Common myeloid progenitor, CD34-positive (primary cell): ENCODE measurements around the gene TSPYL4.

Experiments used
- CTCF ChIA-PET: fragments of 350-600 bp; sonication (Branson Sonifier 250); formaldehyde crosslinking; loops from one replicate; lab custom pipeline; 2021; ENCODE audit warnings: antibody characterized with exemption; lab: Charles Lee
- POLR2A ChIA-PET: fragments of 350-600 bp; sonication (Branson Sonifier 250); formaldehyde crosslinking; loops from one replicate; lab custom pipeline; 2021; ENCODE audit warnings: antibody characterized with exemption; lab: Charles Lee
- DNase-seq, 3 donors: peaks; one replicate each; pipeline versions ENCODE4 v3.0.0 to v3.0.0-alpha.2; 2013
- H3K27ac ChIP-seq, 2 experiments: 1 replicate in 1 of 2; 2 replicates in 1 of 2; pipeline ENCODE4 v1.7.0; 2013; ENCODE audit warnings: inconsistent platforms in 2 of 2, low read length in 2 of 2, mild to moderate bottlenecking in 2 of 2, low read depth in 1 of 2, moderate library complexity in 1 of 2; ENCODE audit not compliant: severe bottlenecking in 2 of 2, insufficient read depth in 1 of 2, poor library complexity in 1 of 2
- H3K27me3 ChIP-seq, 5 experiments: replicated peaks in 2 of 5; 1 replicate in 3 of 5; 2 replicates in 2 of 5; pipeline versions ENCODE4 v1.6.1 to v1.7.0; 2013; ENCODE audit warnings: low read length in 4 of 5, mild to moderate bottlenecking in 2 of 5, moderate library complexity in 2 of 5, inconsistent platforms in 1 of 5; ENCODE audit not compliant: insufficient read depth in 5 of 5, control insufficient read depth in 4 of 5
- H3K36me3 ChIP-seq, 4 experiments: 1 replicate in 2 of 4; 2 replicates in 2 of 4; pipeline versions ENCODE4 v1.6.1 to v1.7.0; 2013; ENCODE audit warnings: low read length in 3 of 4, control low read depth in 1 of 4, mild to moderate bottlenecking in 1 of 4; ENCODE audit not compliant: control insufficient read depth in 4 of 4, insufficient read depth in 4 of 4
- H3K4me1 ChIP-seq, 4 experiments: 1 replicate in 3 of 4; 2 replicates in 1 of 4; pipeline versions ENCODE4 v1.6.1 to v1.7.1; 2013; ENCODE audit warnings: low read length in 3 of 4, mild to moderate bottlenecking in 3 of 4, control low read depth in 1 of 4, inconsistent platforms in 1 of 4, moderate library complexity in 1 of 4; ENCODE audit not compliant: control insufficient read depth in 4 of 4, insufficient read depth in 4 of 4; ENCODE audit errors: control extremely low read depth in 1 of 4
- H3K4me3 ChIP-seq, 7 experiments: 1 replicate in 4 of 7; 2 replicates in 3 of 7; pipeline versions ENCODE4 v1.5.1 to v1.7.0; 2013; ENCODE audit warnings: mild to moderate bottlenecking in 7 of 7, low read length in 6 of 7, moderate library complexity in 6 of 7, inconsistent platforms in 2 of 7, low read depth in 2 of 7, control low read depth in 1 of 7; ENCODE audit not compliant: insufficient read depth in 4 of 7, control insufficient read depth in 1 of 7; ENCODE audit errors: extremely low read depth in 1 of 7
- H3K9me3 ChIP-seq, 5 experiments: 1 replicate in 4 of 5; 2 replicates in 1 of 5; pipeline versions ENCODE4 v1.6.1 to v1.7.1; 2013; ENCODE audit warnings: low read length in 4 of 5, mild to moderate bottlenecking in 2 of 5, inconsistent platforms in 1 of 5, low read depth in 1 of 5, moderate library complexity in 1 of 5; ENCODE audit not compliant: control insufficient read depth in 4 of 5, insufficient read depth in 2 of 5; ENCODE audit errors: control extremely low read depth in 1 of 5
- WGBS: methylation state at CpG from one replicate; pipeline ENCODE4 v1.1.5; 2013; ENCODE audit not compliant: insufficient coverage; 5-methylcytosine and 5-hydroxymethylcytosine counted together

Gene TSPYL4

DNA sequence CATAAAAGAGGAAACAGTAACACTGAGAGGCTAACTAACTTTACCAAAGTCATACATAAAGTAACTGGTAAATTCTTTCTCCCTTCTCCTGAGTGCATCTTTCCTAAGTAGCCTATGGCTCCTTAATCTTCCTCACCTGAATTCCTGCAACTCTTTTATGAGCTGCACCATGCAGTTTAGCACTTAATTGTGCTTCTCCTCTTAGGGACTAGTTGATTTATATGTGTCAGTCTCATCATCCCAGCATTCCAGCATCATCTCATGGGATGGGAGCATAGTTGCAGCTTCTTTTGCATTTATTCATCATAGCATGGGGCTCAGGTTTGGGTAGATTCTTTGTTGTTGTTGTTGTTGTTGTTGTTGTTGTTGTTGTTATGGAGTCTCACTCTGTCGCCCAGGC is 29.3 kb upstream of the TSPYL4 start:
- no peak for DNase-seq
- H3K27me3 ChIP-seq = no peaks in the 10 kb centered on the region
- H3K9me3 ChIP-seq = no peaks in the 10 kb centered on the region
- H3K27ac ChIP-seq = no peak overlapping the region
- no peak overlapping the region for H3K4me3 ChIP-seq
- H3K36me3 ChIP-seq = peaks cover 0 to 5% (median 2%) of the 10 kb centered on the region in 4 experiments
- CTCF ChIA-PET = interaction anchor here (0.8 to 2.3 kb wide), 5 partner anchors 9 to 252 kb away, joined by 3 to 7 read pairs (median 3); no protein-coding TSS in a partner anchor
- POLR2A ChIA-PET = no interaction called here
- H3K4me1 ChIP-seq = peaks cover 18 to 30% (median 19%) of the 10 kb centered on the region in 4 experiments
- WGBS = no CpG with 5 or more reads among the region's 1 CpG

DNA sequence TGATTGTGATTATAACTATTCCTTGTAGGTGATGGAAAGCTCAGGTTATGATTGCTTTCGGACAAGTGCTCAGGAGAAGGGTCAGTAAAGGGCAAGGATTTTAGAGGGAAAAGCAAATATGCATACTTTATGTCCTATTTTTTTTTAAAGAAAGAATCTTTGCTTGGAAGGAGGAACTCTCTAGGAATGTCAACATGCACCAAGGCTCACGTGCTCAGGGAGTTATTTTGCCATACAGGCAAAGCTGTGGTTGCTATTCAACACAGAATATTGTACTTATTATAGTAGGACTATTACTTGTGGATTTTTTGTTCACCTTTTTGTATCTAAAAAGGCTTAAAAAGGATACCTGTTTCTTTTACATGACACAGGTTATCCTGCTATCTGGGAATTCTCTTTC is 28.8 kb upstream of the TSPYL4 start:
- Histone ChIP-seq H3K4me3 (peak overlapping the region in 1 of 7 experiments; percentile 48), H3K27me3 (no peaks in the 10 kb centered on the region), H3K9me3 (no peaks in the 10 kb centered on the region), H3K27ac (no peak overlapping the region), H3K36me3 (peaks cover 0 to 9% (median 7%) of the 10 kb centered on the region in 4 experiments), H3K4me1 (peaks cover 23 to 35% (median 24%) of the 10 kb centered on the region in 4 experiments)
- no CpG with 5 or more reads among the region's 2 CpGs for WGBS
- ChIA-PET POLR2A (interaction anchor here (0.6 kb wide), 1 partner anchor 106 kb away, joined by 4 read pairs; no protein-coding TSS in a partner anchor), CTCF (interaction anchor here (0.8 to 2.3 kb wide), 5 partner anchors 10 to 253 kb away, joined by 3 to 7 read pairs (median 3); no protein-coding TSS in a partner anchor)
- DNase-seq = no peak

DNA sequence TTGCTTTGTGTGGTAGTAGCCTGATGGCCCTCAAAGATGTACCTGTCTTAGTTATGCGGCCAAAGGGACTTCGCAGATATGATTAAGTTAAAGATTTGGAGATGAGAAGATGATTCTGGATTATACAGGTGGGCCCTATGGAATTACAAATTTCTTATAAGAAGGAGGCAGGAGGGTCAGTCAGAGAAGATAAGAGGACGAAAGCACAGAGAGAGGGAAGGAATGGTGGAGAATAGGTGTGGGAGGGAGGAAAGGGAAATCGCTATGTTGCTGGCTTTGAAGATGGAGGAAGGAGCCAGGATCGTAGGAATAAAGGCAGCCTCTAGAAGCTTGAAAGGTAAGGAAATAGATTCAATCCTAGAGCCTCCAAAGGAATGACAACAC is 27.1 kb upstream of the TSPYL4 start:
- H3K36me3 ChIP-seq = peaks cover 0 to 9% (median 7%) of the 10 kb centered on the region in 4 experiments
- CTCF ChIA-PET = interaction anchor here (0.6 to 5.4 kb wide), 5 partner anchors 12 to 251 kb away, joined by 3 to 53 read pairs (median 4); partner anchors contain the start of gene TSPYL4
- no peak for DNase-seq
- H3K4me3 ChIP-seq = peak overlapping the region in 5 of 7 experiments; percentile 85 to 93 (median 91)
- peaks cover 29 to 52% (median 39%) of the 10 kb centered on the region in 4 experiments for H3K4me1 ChIP-seq
- POLR2A ChIA-PET = interaction anchor here (1.5 to 2.4 kb wide), 4 partner anchors 11 to 112 kb away, joined by 4 to 16 read pairs (median 4); no protein-coding TSS in a partner anchor
- H3K9me3 ChIP-seq = no peaks in the 10 kb centered on the region
- peak overlapping the region; percentile 99 for H3K27ac ChIP-seq
- 100% methylated on average over 4 of the region's 5 CpGs for WGBS
- H3K27me3 ChIP-seq = no peaks in the 10 kb centered on the region

DNA sequence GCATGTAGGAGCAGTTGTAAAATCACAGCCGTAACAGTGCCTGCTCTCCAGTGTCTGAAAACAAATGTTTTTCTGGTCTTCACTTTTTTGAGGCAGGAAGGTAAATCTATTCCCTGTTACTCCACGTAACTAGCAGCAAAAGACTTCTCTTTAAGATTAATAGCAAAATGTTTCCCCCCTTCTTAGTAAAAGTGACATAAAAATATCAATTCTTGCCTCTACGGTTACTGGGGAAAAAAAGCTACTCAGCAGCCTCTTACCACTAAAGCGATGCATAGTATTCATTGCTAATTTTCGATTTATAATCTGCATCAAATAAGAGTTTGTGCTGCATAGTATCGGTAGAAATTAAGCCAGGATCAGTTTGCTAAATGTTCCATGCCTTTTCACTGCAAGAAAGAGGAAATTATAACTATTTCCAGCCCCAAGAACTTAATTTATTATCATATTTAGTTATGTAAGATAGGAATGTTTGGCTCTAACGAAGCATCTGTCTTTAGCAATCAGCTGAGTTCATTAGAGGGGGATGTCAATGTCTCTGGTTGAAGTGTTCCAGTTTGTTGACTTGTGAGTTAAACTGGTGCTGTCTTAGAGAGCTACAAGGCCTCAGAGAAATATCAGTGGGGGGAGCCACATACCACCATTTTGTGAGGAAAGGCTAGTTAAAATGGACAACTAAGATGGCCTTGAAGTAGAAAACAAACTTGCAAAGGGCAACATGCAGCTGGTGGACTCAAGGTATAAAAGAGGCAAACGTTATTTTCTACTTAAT is 26.5 kb upstream of the TSPYL4 start:
- H3K9me3 ChIP-seq = no peaks in the 10 kb centered on the region
- peak; percentile 65 to 86 (median 80) for DNase-seq
- peak overlapping the region; percentile 78 to 98 (median 91) for H3K4me3 ChIP-seq
- ChIA-PET POLR2A (interaction anchor here (0.6 to 2.4 kb wide), 8 partner anchors 11 to 1206 kb away, joined by 3 to 16 read pairs (median 4); partner anchors contain the start of genes DSE and RWDD1), CTCF (interaction anchor here (0.6 to 5.4 kb wide), 7 partner anchors 8 to 290 kb away, joined by 3 to 53 read pairs (median 4); partner anchors contain the start of gene TSPYL4)
- peaks cover 0 to 9% (median 7%) of the 10 kb centered on the region in 4 experiments for H3K36me3 ChIP-seq
- H3K4me1 ChIP-seq = peaks cover 31 to 56% (median 39%) of the 10 kb centered on the region in 4 experiments
- no peaks in the 10 kb centered on the region for H3K27me3 ChIP-seq
- 14% methylated on average over 3 of the region's 8 CpGs for WGBS
- peak overlapping the region; percentile 99 for H3K27ac ChIP-seq

DNA sequence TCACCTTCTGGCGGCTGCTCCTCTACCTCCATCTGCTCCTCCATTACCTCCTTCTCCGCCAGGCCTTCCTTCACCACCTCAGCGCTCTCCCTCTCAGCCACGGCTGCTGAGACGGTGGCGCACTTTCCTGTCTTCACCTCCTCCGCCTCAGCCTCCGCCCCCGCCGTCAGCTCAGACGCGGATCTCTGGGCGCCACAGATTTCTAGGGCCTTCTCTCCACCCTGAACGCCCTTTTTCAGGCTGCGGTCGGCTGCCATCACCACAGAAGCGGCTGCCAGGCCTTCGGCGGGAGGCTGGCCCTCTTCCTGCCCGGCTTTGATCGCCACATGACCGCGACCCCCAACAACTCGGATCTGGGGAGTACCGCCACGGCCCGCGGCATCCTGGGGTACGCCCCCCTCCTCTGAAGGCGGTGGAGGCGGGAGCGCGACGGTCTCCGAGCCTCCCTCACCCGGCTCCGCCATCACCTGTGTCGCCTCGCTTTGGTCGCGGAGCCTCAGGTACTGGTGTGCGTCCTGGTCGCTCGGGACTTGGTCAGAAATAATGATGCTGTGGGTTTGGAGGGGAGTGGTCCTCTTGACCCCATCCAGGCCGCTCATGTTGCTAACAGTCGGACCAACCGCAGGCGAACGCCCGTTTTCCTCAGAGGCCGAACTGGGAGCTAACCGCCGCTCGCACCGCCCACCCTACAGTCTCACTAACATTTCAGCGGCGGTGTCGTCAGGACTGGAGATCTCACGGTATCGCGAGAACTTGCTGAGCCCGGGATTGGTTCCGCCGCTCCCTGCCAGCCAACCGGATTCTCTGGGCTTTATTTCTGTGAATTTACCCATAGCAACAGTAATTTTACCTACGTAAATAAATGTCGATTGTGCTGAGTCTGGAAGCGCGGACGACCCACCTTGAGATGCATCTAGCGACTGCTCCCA is 25.6 kb upstream of the TSPYL4 start, which contains the start of gene TSPYL1:
Gene TSPYL1, minus strand, starts transcription at position 699 of the 929 bp plus-strand sequence. Its CDS starts 100 bp downstream, at position 599.
- ChIA-PET CTCF (interaction anchor here (1.0 to 5.4 kb wide), 4 partner anchors 9 to 275 kb away, joined by 3 to 53 read pairs (median 4); no protein-coding TSS in a partner anchor), POLR2A (interaction anchor here (0.6 to 2.4 kb wide), 8 partner anchors 10 to 1207 kb away, joined by 3 to 16 read pairs (median 4); partner anchors contain the start of genes DSE and RWDD1)
- Histone ChIP-seq H3K4me1 (peaks cover 31 to 59% (median 42%) of the 10 kb centered on the region in 4 experiments), H3K27me3 (no peaks in the 10 kb centered on the region), H3K9me3 (no peaks in the 10 kb centered on the region), H3K36me3 (peaks cover 0 to 9% (median 7%) of the 10 kb centered on the region in 4 experiments), H3K4me3 (peak within 1 kb of the TSS; percentile 78 to 98 (median 91)), H3K27ac (peak within 1 kb of the TSS; percentile 99)
- peak; percentile 97 to 98 (median 98) for DNase-seq
- WGBS = under 1% methylated on average over 64 of the region's 71 CpGs

DNA sequence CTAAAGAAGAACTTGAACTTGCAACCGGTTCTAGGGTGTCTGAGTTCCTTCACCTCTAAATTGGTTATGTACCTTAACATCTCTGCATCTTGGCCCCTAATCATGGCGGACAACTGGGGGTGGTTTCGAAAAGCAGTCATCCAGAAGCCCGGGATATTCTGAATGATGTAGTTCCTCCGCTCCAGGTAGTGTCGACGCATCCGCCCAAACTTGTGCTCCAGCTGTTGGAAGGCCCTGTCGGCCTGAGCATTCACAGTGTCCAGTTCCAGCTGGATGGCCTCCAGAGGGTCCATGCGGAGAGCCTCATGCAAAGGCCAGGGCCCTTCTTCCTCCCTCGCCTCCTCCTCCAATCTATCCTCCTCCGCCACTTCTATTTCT is 25.0 kb upstream of the TSPYL4 start:
- H3K36me3 ChIP-seq = peaks cover 0 to 13% (median 9%) of the 10 kb centered on the region in 4 experiments
- peak overlapping the region; percentile 99 for H3K27ac ChIP-seq
- POLR2A ChIA-PET = interaction anchor here (0.7 to 2.4 kb wide), 4 partner anchors 9 to 292 kb away, joined by 3 to 16 read pairs (median 6); partner anchors contain the start of gene RWDD1
- no peaks in the 10 kb centered on the region for H3K9me3 ChIP-seq
- WGBS = 18% methylated on average over 12 of the region's 12 CpGs
- CTCF ChIA-PET = interaction anchor here (1.0 to 5.4 kb wide), 3 partner anchors 10 to 263 kb away, joined by 3 to 53 read pairs (median 3); no protein-coding TSS in a partner anchor
- H3K4me1 ChIP-seq = peaks cover 31 to 59% (median 42%) of the 10 kb centered on the region in 4 experiments
- H3K27me3 ChIP-seq = no peaks in the 10 kb centered on the region
- DNase-seq = no peak
- peak overlapping the region; percentile 78 to 98 (median 91) for H3K4me3 ChIP-seq
